ENCODE measurements around the gene SARS1. TPM values are rescaled to one million over a fixed set of nuclear protein-coding genes. Genes with fewer than 3 reads are reported as not detected.
"Not testable (repeated sequence)": the region's sequence is repeated elsewhere in the genome, so short reads cannot be mapped to it uniquely, and the experiment has no call there.

SARS1 gene
- total RNA-seq, 1 donor from 2014 or later, result 364 TPM

DNA sequence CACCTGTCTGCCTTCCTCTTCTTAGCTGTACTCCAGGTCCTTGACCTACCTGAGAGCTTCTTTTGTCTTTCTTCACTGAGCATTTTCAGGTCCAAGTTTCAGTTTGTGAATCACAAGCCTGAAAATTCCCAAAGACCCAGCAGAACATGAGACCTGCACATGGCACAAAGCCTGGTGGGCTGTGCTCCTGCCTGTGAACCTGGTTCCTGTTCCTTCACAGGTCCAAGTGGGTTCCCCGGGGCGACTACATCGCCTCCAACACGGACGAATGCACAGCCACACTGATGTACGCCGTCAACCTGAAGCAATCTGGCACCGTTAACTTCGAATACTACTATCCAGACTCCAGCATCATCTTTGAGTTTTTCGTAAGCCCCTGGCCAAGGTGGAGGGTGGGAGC lies 42.1 kb upstream of the SARS1 start:
- Mint-ChIP-seq H3K9me3 (ENCODE audit: unreplicated experiment) (no peaks in the 10 kb centered on the region), H3K36me3 (ENCODE audit: unreplicated experiment) (no peaks in the 10 kb centered on the region), H3K27ac (ENCODE audit: unreplicated experiment) (no peak overlapping the region), H3K4me3 (ENCODE audit: unreplicated experiment) (no peak overlapping the region), H3K27me3 (ENCODE audit: unreplicated experiment) (peaks cover 2% of the 10 kb centered on the region), H3K4me1 (ENCODE audit: unreplicated experiment) (no peaks in the 10 kb centered on the region)
- TF ChIP-seq, protein P1, sequence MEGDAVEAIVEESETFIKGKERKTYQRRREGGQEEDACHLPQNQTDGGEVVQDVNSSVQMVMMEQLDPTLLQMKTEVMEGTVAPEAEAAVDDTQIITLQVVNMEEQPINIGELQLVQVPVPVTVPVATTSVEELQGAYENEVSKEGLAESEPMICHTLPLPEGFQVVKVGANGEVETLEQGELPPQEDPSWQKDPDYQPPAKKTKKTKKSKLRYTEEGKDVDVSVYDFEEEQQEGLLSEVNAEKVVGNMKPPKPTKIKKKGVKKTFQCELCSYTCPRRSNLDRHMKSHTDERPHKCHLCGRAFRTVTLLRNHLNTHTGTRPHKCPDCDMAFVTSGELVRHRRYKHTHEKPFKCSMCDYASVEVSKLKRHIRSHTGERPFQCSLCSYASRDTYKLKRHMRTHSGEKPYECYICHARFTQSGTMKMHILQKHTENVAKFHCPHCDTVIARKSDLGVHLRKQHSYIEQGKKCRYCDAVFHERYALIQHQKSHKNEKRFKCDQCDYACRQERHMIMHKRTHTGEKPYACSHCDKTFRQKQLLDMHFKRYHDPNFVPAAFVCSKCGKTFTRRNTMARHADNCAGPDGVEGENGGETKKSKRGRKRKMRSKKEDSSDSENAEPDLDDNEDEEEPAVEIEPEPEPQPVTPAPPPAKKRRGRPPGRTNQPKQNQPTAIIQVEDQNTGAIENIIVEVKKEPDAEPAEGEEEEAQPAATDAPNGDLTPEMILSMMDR (IDR thresholded peaks at IDR 0.05), result no peak
- no peak for DNase-seq (ENCODE audit: extremely low spot score, unreplicated experiment)

DNA sequence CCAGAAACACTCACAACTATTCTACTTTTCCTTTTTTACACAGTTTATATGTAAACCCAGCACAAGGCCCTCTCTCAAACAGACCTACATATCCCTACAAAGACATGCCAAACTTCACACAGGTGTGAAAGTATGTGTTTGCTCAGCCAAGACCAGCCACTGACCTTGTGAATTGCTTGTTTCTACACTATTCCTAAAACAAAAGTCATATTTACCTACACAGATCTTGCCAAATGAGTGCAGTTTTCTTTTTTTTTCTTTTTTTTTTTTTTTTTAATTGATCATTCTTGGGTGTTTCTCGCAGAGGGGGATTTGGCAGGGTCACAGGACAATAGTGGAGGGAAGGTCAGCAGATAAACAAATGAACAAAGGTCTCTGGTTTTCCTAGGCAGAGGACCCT lies 37.4 kb upstream of the SARS1 start:
- not testable (repeated sequence) for H3K36me3 Mint-ChIP-seq (ENCODE audit: unreplicated experiment); H3K27ac Mint-ChIP-seq (ENCODE audit: unreplicated experiment); DNase-seq (ENCODE audit: extremely low spot score, unreplicated experiment); H3K27me3 Mint-ChIP-seq (ENCODE audit: unreplicated experiment); H3K4me1 Mint-ChIP-seq (ENCODE audit: unreplicated experiment); H3K4me3 Mint-ChIP-seq (ENCODE audit: unreplicated experiment); H3K9me3 Mint-ChIP-seq (ENCODE audit: unreplicated experiment)

DNA sequence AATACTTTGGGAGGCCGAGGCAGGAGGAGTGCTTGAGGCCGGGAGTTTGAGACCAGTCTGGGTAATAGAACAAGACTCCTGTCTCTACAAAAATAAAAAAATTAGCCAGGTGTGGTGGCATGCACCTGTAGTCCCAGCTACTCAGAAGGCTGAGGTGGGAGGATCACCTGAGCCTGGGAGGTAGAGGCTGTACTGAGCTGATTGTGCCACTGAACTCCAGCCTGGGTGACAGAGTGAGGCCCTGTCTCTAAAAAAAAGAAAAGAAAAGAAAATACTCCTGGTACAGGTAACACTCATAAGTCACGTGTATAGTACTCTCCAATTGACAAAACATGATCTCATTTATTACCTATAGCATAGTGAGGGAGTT lies 33.0 kb upstream of the SARS1 start:
- not testable (repeated sequence) for H3K9me3 Mint-ChIP-seq (ENCODE audit: unreplicated experiment); H3K27ac Mint-ChIP-seq (ENCODE audit: unreplicated experiment); DNase-seq (ENCODE audit: extremely low spot score, unreplicated experiment); H3K27me3 Mint-ChIP-seq (ENCODE audit: unreplicated experiment); H3K4me3 Mint-ChIP-seq (ENCODE audit: unreplicated experiment); H3K36me3 Mint-ChIP-seq (ENCODE audit: unreplicated experiment)
- peaks cover 14% of the 10 kb centered on the region for H3K4me1 Mint-ChIP-seq (ENCODE audit: unreplicated experiment)

DNA sequence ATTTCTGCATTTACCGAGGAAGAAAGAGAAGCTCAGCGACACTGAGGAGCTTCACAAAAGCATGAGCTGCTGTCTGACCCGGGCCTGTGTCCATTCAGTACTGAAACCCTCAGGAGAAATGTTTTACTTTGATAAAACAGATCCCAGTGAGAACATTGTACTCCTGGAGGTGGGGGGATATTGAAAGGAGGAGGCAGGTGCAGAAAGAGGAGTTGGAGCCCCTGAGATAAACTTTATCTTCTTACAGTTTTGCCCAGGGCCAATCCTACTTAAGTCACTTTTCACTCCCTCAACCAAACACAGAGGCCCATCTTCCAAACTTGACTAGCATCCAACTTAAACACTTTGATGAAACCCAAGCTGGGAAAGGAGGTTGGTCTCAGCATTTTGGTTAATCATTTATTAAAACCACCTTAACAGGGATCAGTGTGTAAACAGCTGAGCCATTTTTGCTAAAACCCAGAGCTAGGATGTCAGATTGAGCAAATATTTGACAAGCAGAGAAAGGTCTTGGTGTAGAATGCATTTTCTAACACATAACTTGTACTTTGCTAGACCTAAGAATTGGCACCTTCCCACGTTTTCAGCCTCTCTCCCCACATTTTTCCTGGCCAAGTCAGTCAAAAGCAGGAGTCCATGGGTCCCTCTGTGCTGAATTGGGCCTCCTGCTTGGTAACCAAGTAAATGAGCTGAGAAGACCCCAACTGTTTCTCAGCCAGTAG lies 32.5 kb upstream of the SARS1 start:
- Mint-ChIP-seq H3K9me3 (ENCODE audit: unreplicated experiment) (no peaks in the 10 kb centered on the region), H3K36me3 (ENCODE audit: unreplicated experiment) (no peaks in the 10 kb centered on the region), H3K27ac (ENCODE audit: unreplicated experiment) (peak overlapping the region; percentile 43), H3K27me3 (ENCODE audit: unreplicated experiment) (no peaks in the 10 kb centered on the region), H3K4me1 (ENCODE audit: unreplicated experiment) (peaks cover 17% of the 10 kb centered on the region), H3K4me3 (ENCODE audit: unreplicated experiment) (no peak overlapping the region)
- TF ChIP-seq, protein P1 (IDR thresholded peaks at IDR 0.05), result no peak
- no peak for DNase-seq (ENCODE audit: extremely low spot score, unreplicated experiment)

DNA sequence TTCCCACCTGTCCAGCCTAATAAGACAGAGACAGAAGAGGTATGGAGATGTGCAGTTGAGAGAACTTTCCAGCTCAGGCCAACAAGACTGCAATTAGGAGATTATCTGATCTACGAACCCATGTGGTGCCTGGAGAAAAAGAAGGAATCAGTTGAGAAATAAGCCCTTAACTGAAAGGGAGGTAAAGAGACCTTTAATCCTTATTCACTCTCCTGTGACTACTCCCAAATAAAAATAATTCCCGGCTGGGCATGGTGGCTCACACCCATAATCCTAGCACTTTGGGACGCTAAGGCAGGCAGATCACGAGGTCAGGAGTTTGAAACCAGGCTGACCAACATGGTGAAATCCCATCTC lies 31.9 kb upstream of the SARS1 start:
- TF ChIP-seq, protein P1 (IDR thresholded peaks at IDR 0.05), result no peak
- DNase-seq (ENCODE audit: extremely low spot score, unreplicated experiment), result no peak
- Mint-ChIP-seq H3K4me3 (ENCODE audit: unreplicated experiment) (no peak overlapping the region), H3K27ac (ENCODE audit: unreplicated experiment) (peak overlapping the region; percentile 43), H3K9me3 (ENCODE audit: unreplicated experiment) (no peaks in the 10 kb centered on the region), H3K27me3 (ENCODE audit: unreplicated experiment) (no peaks in the 10 kb centered on the region), H3K36me3 (ENCODE audit: unreplicated experiment) (no peaks in the 10 kb centered on the region), H3K4me1 (ENCODE audit: unreplicated experiment) (peaks cover 17% of the 10 kb centered on the region)

DNA sequence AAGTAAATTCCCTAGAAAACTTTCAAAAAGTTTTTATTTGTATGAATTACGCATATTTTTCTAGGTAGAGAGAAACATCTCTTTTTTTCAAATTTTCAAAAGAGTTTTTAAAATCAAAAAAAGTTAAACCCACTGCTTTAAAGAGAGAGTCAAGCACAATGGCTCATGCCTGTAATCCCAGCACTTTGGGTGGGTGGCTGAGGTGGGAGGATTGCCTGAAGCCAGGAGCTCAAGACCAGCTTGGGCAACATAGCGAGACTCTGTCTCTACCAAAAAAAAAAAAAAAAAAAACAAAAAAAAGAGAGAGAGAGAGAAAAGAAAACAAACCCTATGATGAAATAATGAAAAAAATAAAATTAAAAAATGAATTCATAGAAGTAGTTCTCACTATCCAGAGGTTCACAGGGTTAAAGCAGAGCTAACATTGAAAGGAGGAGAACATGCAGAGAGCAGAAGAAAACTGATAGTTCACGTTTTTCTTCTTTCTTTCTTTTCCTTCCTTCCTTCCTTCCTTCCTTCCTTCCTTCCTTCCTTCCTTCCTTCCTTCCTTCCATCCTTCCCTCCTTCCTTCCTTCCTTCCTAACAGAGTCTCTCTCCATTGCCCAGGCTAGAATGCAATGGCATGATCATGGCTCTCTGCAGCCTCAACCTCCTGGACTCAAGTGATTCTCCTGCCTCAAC lies 30.5 kb upstream of the SARS1 start:
- peaks cover 17% of the 10 kb centered on the region for H3K4me1 Mint-ChIP-seq (ENCODE audit: unreplicated experiment)
- no peaks in the 10 kb centered on the region for H3K9me3 Mint-ChIP-seq (ENCODE audit: unreplicated experiment)
- H3K27me3 Mint-ChIP-seq (ENCODE audit: unreplicated experiment), result no peaks in the 10 kb centered on the region
- TF ChIP-seq, protein P1 (IDR thresholded peaks at IDR 0.05), result no peak
- no peak for DNase-seq (ENCODE audit: extremely low spot score, unreplicated experiment)
- no peak overlapping the region for H3K27ac Mint-ChIP-seq (ENCODE audit: unreplicated experiment)
- H3K36me3 Mint-ChIP-seq (ENCODE audit: unreplicated experiment), result no peaks in the 10 kb centered on the region
- no peak overlapping the region for H3K4me3 Mint-ChIP-seq (ENCODE audit: unreplicated experiment)

All from osteocyte (in vitro differentiated cells).